Stimulated activated naive CD4-positive, alpha-beta T cell treated with Interleukin-2 at 50 U/mL for 16 hours (primary cell): ENCODE measurements around the gene RITA1.

ENCODE experiments used
- DNase-seq: peaks from one replicate; lab custom pipeline; 2025; lab: John Stamatoyannopoulos, UW

RITA1 gene

GRCh38 chr12:113179023-113179422, 6.5 kb upstream of the RITA1 start:
- no peak for DNase-seq

GRCh38 chr12:113180333-113180732, 5.2 kb upstream of the RITA1 start:
- DNase-seq = no peak

GRCh38 chr12:113181975-113182374, 3.5 kb upstream of the RITA1 start:
- DNase-seq = no peak

GRCh38 chr12:113183030-113183589, 2.4 kb upstream of the RITA1 start:
- DNase-seq = no peak

- peak; percentile 79 for DNase-seq
These were observed 1.2 kb upstream of the RITA1 start for GRCh38 chr12:113184098-113184899.

- DNase-seq = peak; percentile 85
These were observed 681 bp upstream of the RITA1 start for GRCh38 chr12:113184900-113185179.

GRCh38 chr12:113186033-113186365, 478 bp downstream of the RITA1 start:
- DNase-seq = no peak

GRCh38 chr12:113186666-113187325, 1.3 kb downstream of the RITA1 start:
- no peak for DNase-seq

GRCh38 chr12:113189361-113189760, 3.8 kb downstream of the RITA1 start:
- no peak for DNase-seq

GRCh38 chr12:113190761-113191160, 5.2 kb downstream of the RITA1 start:
- DNase-seq = no peak

- DNase-seq = no peak
These were observed 5.7 kb downstream of the RITA1 start for GRCh38 chr12:113191227-113191626.

- DNase-seq = no peak
These were observed 9.5 kb downstream of the RITA1 start for GRCh38 chr12:113194971-113195391.

GRCh38 chr12:113195598-113195997, 10.1 kb downstream of the RITA1 start:
- DNase-seq = no peak

GRCh38 chr12:113196582-113196981, 11.1 kb downstream of the RITA1 start:
- DNase-seq = no peak

- peak; percentile 33 for DNase-seq
These were observed 11.5 kb downstream of the RITA1 start for GRCh38 chr12:113196990-113197389.

- no peak for DNase-seq
These were observed 12.1 kb downstream of the RITA1 start for GRCh38 chr12:113197518-113198077.

- DNase-seq = no peak
These were observed 12.8 kb downstream of the RITA1 start for GRCh38 chr12:113198296-113198695.

- DNase-seq = no peak
These were observed 14.7 kb downstream of the RITA1 start for GRCh38 chr12:113200021-113200797.

- DNase-seq = no peak
These were observed 16.0 kb downstream of the RITA1 start for GRCh38 chr12:113201187-113202177.

- DNase-seq = no peak
These were observed 17.0 kb downstream of the RITA1 start for GRCh38 chr12:113202300-113203075.
